NCI-H510A (cell line): ENCODE data around the gene FKBP5.
"Not testable (repeated sequence)": the region's sequence is repeated elsewhere in the genome, so short reads cannot be mapped to it uniquely, and the experiment has no call there.

Source experiments
- DNase-seq: peaks from one replicate; lab custom pipeline; 2025; lab: John Stamatoyannopoulos, UW

FKBP5 gene

GRCh38 chr6:35690006-35690405 lies 1.3 kb upstream of the FKBP5 start:
- DNase-seq, result not testable (repeated sequence)

- DNase-seq, result peak; percentile 72
Observed at GRCh38 chr6:35687658-35688604, 784 bp downstream of the FKBP5 start.

GRCh38 chr6:35686873-35687555 lies 1.7 kb downstream of the FKBP5 start:
- DNase-seq, result no peak

- DNase-seq, result no peak
Observed at GRCh38 chr6:35686436-35686835, 2.3 kb downstream of the FKBP5 start.

- no peak for DNase-seq
Observed at GRCh38 chr6:35683267-35683666, 5.4 kb downstream of the FKBP5 start.

GRCh38 chr6:35681298-35681697 lies 7.4 kb downstream of the FKBP5 start:
- no peak for DNase-seq

GRCh38 chr6:35679399-35679798 lies 9.3 kb downstream of the FKBP5 start:
- DNase-seq, result no peak

GRCh38 chr6:35678814-35679213 lies 9.9 kb downstream of the FKBP5 start:
- no peak for DNase-seq

GRCh38 chr6:35678021-35678654 lies 10.6 kb downstream of the FKBP5 start:
- no peak for DNase-seq

- DNase-seq, result no peak
Observed at GRCh38 chr6:35677456-35677855, 11.3 kb downstream of the FKBP5 start.

- no peak for DNase-seq
Observed at GRCh38 chr6:35675871-35676459, 12.8 kb downstream of the FKBP5 start.

- DNase-seq, result no peak
Observed at GRCh38 chr6:35674594-35674993, 14.1 kb downstream of the FKBP5 start.

GRCh38 chr6:35673755-35674154 lies 15.0 kb downstream of the FKBP5 start:
- DNase-seq, result no peak

GRCh38 chr6:35673284-35673666 lies 15.4 kb downstream of the FKBP5 start:
- DNase-seq, result not testable (repeated sequence)

- DNase-seq, result not testable (repeated sequence)
Observed at GRCh38 chr6:35670453-35670852, 18.3 kb downstream of the FKBP5 start.

- DNase-seq, result no peak
Observed at GRCh38 chr6:35669451-35670045, 19.2 kb downstream of the FKBP5 start.

- DNase-seq, result no peak
Observed at GRCh38 chr6:35668744-35669450, 19.8 kb downstream of the FKBP5 start.

GRCh38 chr6:35668096-35668495 lies 20.6 kb downstream of the FKBP5 start:
- no peak for DNase-seq

GRCh38 chr6:35665573-35665972 lies 23.1 kb downstream of the FKBP5 start:
- DNase-seq, result no peak

GRCh38 chr6:35664945-35665344 lies 23.8 kb downstream of the FKBP5 start:
- no peak for DNase-seq
